ENCODE measurements around the gene MLST8.

- TF ChIP-seq CTCF (conservative IDR thresholded peaks at IDR 0.05) (no peak), ZFX (IDR thresholded peaks at IDR 0.05) (no peak)
These were observed 27.7 kb upstream of the MLST8 start for GRCh38 chr16:2177561-2177960.
